HepG2 (cell line): ENCODE measurements around the gene FOXR1. TPM values are rescaled to one million over a fixed set of nuclear protein-coding genes. Genes with fewer than 3 reads are reported as not detected.

Source experiments
- ADNP ChIP-seq: sonication (generic); formaldehyde crosslinking; IDR thresholded peaks from 2 replicates; pipeline ENCODE4 v1.4.0; 2020; ENCODE audit warnings: missing genetic modification reagents
- GZF1 ChIP-seq: sonication (generic); formaldehyde crosslinking; IDR thresholded peaks from 2 replicates; pipeline ENCODE4 v1.5.1; 2020; ENCODE audit warnings: mild to moderate bottlenecking, missing genetic modification reagents
- HOXA5 ChIP-seq: sonication (generic); formaldehyde crosslinking; IDR thresholded peaks from 2 replicates; pipeline ENCODE4 v1.4.0; 2020; ENCODE audit warnings: missing genetic modification reagents
- MXI1 ChIP-seq: IDR thresholded peaks from 3 replicates; pipeline ENCODE4 v1.6.1; 2012; ENCODE audit warnings: low read depth, low read length, inconsistent platforms, borderline replicate concordance
- NKX3-1 ChIP-seq: sonication (generic); formaldehyde crosslinking; IDR thresholded peaks from 2 replicates; pipeline ENCODE4 v1.5.0; 2020; ENCODE audit warnings: missing genetic modification reagents
- NR2C2 ChIP-seq: sonication (generic); formaldehyde crosslinking; IDR thresholded peaks from 2 replicates; pipeline ENCODE4 v1.4.0; 2020; ENCODE audit warnings: missing genetic modification reagents, mild to moderate bottlenecking, moderate library complexity, borderline replicate concordance
- PRMT3 ChIP-seq: sonication (generic); formaldehyde crosslinking; IDR thresholded peaks from 2 replicates; pipeline ENCODE4 v1.8.1; 2022; ENCODE audit warnings: low read depth, mild to moderate bottlenecking, moderate library complexity, missing genetic modification reagents, borderline replicate concordance
- RBFOX2 ChIP-seq: fragments of 200-400 bp; formaldehyde crosslinking; IDR thresholded peaks from 2 replicates; pipeline ENCODE4 v1.6.1; 2017; ENCODE audit warnings: low read depth, mild to moderate bottlenecking, low read length
- RBM39 ChIP-seq: fragments of 200-400 bp; formaldehyde crosslinking; IDR thresholded peaks from one replicate; pipeline ENCODE4 v1.6.1; 2018; ENCODE audit warnings: antibody characterized with exemption, mild to moderate bottlenecking, low read depth, low read length; ENCODE audit not compliant: poor library complexity, severe bottlenecking
- RFXANK ChIP-seq: IDR thresholded peaks from 2 replicates; pipeline ENCODE4 v1.6.1; 2016
- SPEN ChIP-seq: sonication (generic); formaldehyde crosslinking; IDR thresholded peaks from 2 replicates; pipeline ENCODE4 v1.5.1; 2020; ENCODE audit warnings: low read depth, mild to moderate bottlenecking, missing genetic modification reagents
- SRSF4 ChIP-seq: fragments of 200-400 bp; formaldehyde crosslinking; IDR thresholded peaks from one replicate; pipeline ENCODE4 v1.6.1; 2018; ENCODE audit warnings: mild to moderate bottlenecking, low read depth, low read length, moderate library complexity; ENCODE audit not compliant: poor library complexity, severe bottlenecking
- TBX3 ChIP-seq: fragments of 450-650 bp; IDR thresholded peaks from 2 replicates; pipeline ENCODE4 v1.6.1; 2017; ENCODE audit warnings: antibody characterized with exemption, mild to moderate bottlenecking, inconsistent platforms, borderline replicate concordance
- ZFP82 ChIP-seq: sonication (generic); formaldehyde crosslinking; IDR thresholded peaks from 2 replicates; pipeline ENCODE4 v1.5.1; 2020; ENCODE audit warnings: mild to moderate bottlenecking, missing genetic modification reagents, borderline replicate concordance
- ZKSCAN5 ChIP-seq: sonication (generic); formaldehyde crosslinking; IDR thresholded peaks from 2 replicates; pipeline ENCODE4 v1.5.1; 2020; ENCODE audit warnings: mild to moderate bottlenecking, missing genetic modification reagents
- ZNF224 ChIP-seq: sonication (generic); formaldehyde crosslinking; IDR thresholded peaks from 2 replicates; pipeline ENCODE4 v1.5.0; 2020; ENCODE audit warnings: mild to moderate bottlenecking, missing genetic modification reagents
- ZNF3 ChIP-seq: IDR thresholded peaks from 2 replicates; pipeline ENCODE4 v1.7.0; 2017; ENCODE audit warnings: inconsistent platforms
- ZNF331 ChIP-seq: sonication (generic); formaldehyde crosslinking; IDR thresholded peaks from 2 replicates; pipeline ENCODE4 v1.4.0; 2020; ENCODE audit warnings: missing genetic modification reagents
- ZNF674 ChIP-seq: sonication (generic); formaldehyde crosslinking; IDR thresholded peaks from 2 replicates; pipeline ENCODE4 v1.5.0; 2020; ENCODE audit warnings: low read depth, mild to moderate bottlenecking, missing genetic modification reagents
- ZNF746 ChIP-seq: sonication (generic); formaldehyde crosslinking; IDR thresholded peaks from 2 replicates; pipeline ENCODE4 v1.8.0; 2022; ENCODE audit warnings: mild to moderate bottlenecking, missing genetic modification reagents
- ZNF780A ChIP-seq: sonication (generic); formaldehyde crosslinking; IDR thresholded peaks from 2 replicates; pipeline ENCODE4 v1.8.0; 2022; ENCODE audit warnings: mild to moderate bottlenecking, missing genetic modification reagents, moderate library complexity
- ZNF782 ChIP-seq: sonication (generic); formaldehyde crosslinking; IDR thresholded peaks from 2 replicates; pipeline ENCODE4 v1.4.0; 2020; ENCODE audit warnings: missing genetic modification reagents, mild to moderate bottlenecking, borderline replicate concordance
- polyA plus RNA-seq, 8 experiments: library from polyadenylated mRNA; depleted of rRNA in 3 of 8; stranded (reverse) in 7 of 8; unstranded in 1 of 8; fragments of >200 nt; fragmentation: Illumina TruSeq in 4 of 8; extraction: Trizol in 4 of 8; gene quantifications; 2 replicates each; pipeline versions ENCODE4 v1.2.1 to v1.2.3, GENCODE V29; 2011 to 2016; ENCODE audit warnings: low read depth in 4 of 8, missing spikeins in 1 of 8, mixed read lengths in 1 of 8; ENCODE audit not compliant: insufficient read depth in 1 of 8
- total RNA-seq, 5 experiments: library from RNA; depleted of rRNA; stranded (reverse); fragments of >200 nt; fragmentation: Illumina TruSeq; extraction: Trizol; gene quantifications; 2 replicates each; pipeline ENCODE4 v1.2.3, GENCODE V29; 2016; ENCODE audit warnings: low read depth in 1 of 5
- TF ChIP-seq, protein P1 (sequence below): IDR thresholded peaks from 2 replicates; pipeline ENCODE4 v1.6.1; 2016; ENCODE audit warnings: mild to moderate bottlenecking, missing biosample characterization, missing genetic modification reagents
- TF ChIP-seq, protein P2 (sequence below): sonication (generic); formaldehyde crosslinking; IDR thresholded peaks from 2 replicates; pipeline ENCODE4 v1.5.0; 2020; ENCODE audit warnings: missing genetic modification reagents
- TF ChIP-seq, protein P3 (sequence below): IDR thresholded peaks from 2 replicates; pipeline ENCODE4 v1.6.1; 2016; ENCODE audit warnings: missing compliant biosample characterization, missing genetic modification reagents, borderline replicate concordance
- TF ChIP-seq, protein P4 (sequence below): sonication (generic); formaldehyde crosslinking; IDR thresholded peaks from 2 replicates; pipeline ENCODE4 v1.4.0; 2020; ENCODE audit warnings: missing genetic modification reagents

Gene FOXR1
- total and polyA plus RNA-seq, 2 of the 13 experiments (the other 11 are each of a cell fraction or from before 2014, with no cell fraction given), result not detected

DNA sequence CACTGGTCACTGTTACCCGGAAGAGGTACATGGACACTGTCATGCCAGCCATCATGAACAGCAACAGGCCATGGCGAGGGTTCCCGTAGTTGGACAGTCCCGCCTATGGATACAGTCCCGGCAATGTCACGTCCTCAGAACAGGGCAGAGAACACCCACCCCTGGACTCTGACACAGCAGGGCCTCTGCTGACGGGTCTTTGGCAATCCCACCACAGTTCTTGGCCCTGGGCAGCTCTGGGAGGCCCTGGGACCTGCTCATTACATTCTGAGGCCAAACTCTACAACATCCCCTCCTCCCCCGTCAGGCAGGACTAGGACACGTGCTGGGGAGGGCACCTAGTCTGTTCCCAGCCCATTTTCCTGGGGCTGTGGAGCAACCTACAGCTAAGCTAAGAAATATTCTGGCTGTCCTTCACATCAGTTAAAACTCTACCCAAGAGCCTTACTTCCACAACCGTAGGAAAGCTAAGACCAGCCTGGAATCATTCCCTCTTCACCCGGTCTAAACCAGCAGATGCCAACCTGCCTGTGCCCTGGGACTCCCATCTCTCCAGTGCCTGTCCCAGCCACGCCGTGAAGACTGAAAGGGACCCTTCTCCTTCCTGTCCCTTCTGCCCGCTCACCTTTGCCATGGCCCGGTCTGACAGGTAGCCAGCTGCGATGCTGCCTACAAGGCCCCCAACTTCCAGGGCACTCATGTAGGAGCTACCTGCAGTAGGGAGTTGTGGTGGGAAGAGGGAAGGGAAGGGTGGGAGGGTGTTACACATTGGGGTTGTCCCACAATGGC lies 54.6 kb downstream of the FOXR1 start (continued):
- TF ChIP-seq GZF1 (CRISPR knock-in tag), result no peak
- no peak for TF ChIP-seq ZNF3
- TF ChIP-seq TBX3, result no peak
- TF ChIP-seq ZNF331 (CRISPR knock-in tag), result 0 out of 2 replicates have a peak, but pooled peaks have one; percentile 22
- TF ChIP-seq ADNP, result no peak
- TF ChIP-seq, protein P1, sequence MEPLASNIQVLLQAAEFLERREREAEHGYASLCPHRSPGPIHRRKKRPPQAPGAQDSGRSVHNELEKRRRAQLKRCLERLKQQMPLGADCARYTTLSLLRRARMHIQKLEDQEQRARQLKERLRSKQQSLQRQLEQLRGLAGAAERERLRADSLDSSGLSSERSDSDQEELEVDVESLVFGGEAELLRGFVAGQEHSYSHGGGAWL (CRISPR knock-in tag), result no peak
- TF ChIP-seq RBM39, result no peak
- TF ChIP-seq, protein P2, sequence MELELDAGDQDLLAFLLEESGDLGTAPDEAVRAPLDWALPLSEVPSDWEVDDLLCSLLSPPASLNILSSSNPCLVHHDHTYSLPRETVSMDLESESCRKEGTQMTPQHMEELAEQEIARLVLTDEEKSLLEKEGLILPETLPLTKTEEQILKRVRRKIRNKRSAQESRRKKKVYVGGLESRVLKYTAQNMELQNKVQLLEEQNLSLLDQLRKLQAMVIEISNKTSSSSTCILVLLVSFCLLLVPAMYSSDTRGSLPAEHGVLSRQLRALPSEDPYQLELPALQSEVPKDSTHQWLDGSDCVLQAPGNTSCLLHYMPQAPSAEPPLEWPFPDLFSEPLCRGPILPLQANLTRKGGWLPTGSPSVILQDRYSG (CRISPR knock-in tag), result no peak
- TF ChIP-seq, protein P3, sequence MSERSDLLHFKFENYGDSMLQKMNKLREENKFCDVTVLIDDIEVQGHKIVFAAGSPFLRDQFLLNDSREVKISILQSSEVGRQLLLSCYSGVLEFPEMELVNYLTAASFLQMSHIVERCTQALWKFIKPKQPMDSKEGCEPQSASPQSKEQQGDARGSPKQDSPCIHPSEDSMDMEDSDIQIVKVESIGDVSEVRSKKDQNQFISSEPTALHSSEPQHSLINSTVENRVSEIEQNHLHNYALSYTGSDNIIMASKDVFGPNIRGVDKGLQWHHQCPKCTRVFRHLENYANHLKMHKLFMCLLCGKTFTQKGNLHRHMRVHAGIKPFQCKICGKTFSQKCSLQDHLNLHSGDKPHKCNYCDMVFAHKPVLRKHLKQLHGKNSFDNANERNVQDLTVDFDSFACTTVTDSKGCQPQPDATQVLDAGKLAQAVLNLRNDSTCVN, result no peak
- no peak for TF ChIP-seq PRMT3 (CRISPR knock-in tag)
- no peak for TF ChIP-seq ZFP82
- TF ChIP-seq ZNF674 (CRISPR knock-in tag), result no peak
- TF ChIP-seq NR2C2 (CRISPR knock-in tag), result 0 out of 2 replicates have a peak, but pooled peaks have one; percentile 31
- TF ChIP-seq HOXA5, result no peak
- TF ChIP-seq MXI1, result no peak
- no peak for TF ChIP-seq SRSF4
- TF ChIP-seq, protein P4, sequence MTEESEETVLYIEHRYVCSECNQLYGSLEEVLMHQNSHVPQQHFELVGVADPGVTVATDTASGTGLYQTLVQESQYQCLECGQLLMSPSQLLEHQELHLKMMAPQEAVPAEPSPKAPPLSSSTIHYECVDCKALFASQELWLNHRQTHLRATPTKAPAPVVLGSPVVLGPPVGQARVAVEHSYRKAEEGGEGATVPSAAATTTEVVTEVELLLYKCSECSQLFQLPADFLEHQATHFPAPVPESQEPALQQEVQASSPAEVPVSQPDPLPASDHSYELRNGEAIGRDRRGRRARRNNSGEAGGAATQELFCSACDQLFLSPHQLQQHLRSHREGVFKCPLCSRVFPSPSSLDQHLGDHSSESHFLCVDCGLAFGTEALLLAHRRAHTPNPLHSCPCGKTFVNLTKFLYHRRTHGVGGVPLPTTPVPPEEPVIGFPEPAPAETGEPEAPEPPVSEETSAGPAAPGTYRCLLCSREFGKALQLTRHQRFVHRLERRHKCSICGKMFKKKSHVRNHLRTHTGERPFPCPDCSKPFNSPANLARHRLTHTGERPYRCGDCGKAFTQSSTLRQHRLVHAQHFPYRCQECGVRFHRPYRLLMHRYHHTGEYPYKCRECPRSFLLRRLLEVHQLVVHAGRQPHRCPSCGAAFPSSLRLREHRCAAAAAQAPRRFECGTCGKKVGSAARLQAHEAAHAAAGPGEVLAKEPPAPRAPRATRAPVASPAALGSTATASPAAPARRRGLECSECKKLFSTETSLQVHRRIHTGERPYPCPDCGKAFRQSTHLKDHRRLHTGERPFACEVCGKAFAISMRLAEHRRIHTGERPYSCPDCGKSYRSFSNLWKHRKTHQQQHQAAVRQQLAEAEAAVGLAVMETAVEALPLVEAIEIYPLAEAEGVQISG (CRISPR knock-in tag), result 0 out of 2 replicates have a peak, but pooled peaks have one; percentile 14
- peak; percentile 32; the same call in 1 of the 2 replicates for TF ChIP-seq ZNF746
- TF ChIP-seq ZNF782, result no peak
- TF ChIP-seq ZNF780A (CRISPR knock-in tag), result no peak
- TF ChIP-seq ZNF224 (CRISPR knock-in tag), result no peak
- no peak for TF ChIP-seq RBFOX2
- no peak for TF ChIP-seq ZKSCAN5
- no peak for TF ChIP-seq NKX3-1
- no peak for TF ChIP-seq SPEN (CRISPR knock-in tag)
- TF ChIP-seq RFXANK (CRISPR knock-in tag), result no peak
